Measurements from ENCODE around the gene RAF1.

Gene RAF1

DNA sequence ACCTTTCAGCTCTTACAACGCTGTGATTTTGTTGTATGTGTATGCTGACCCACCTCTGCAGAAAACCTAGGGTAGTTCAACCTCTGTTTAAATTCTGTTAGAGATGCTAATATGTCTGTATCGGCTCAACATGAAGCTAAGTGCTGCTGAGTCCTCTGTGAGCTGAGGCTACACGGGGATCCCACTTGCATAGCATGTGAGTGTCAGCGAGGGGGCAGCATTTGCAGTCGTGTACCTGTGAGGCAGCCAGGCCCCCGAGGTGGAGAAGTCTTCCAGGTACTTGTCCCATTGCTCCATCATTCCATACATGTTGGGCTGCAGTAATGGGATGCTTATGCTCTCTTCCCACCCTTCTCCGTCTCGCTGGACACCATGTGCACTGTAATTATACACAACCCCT lies 122.3 kb downstream of the RAF1 start:
- TF ChIP-seq, protein P1, sequence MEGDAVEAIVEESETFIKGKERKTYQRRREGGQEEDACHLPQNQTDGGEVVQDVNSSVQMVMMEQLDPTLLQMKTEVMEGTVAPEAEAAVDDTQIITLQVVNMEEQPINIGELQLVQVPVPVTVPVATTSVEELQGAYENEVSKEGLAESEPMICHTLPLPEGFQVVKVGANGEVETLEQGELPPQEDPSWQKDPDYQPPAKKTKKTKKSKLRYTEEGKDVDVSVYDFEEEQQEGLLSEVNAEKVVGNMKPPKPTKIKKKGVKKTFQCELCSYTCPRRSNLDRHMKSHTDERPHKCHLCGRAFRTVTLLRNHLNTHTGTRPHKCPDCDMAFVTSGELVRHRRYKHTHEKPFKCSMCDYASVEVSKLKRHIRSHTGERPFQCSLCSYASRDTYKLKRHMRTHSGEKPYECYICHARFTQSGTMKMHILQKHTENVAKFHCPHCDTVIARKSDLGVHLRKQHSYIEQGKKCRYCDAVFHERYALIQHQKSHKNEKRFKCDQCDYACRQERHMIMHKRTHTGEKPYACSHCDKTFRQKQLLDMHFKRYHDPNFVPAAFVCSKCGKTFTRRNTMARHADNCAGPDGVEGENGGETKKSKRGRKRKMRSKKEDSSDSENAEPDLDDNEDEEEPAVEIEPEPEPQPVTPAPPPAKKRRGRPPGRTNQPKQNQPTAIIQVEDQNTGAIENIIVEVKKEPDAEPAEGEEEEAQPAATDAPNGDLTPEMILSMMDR (IDR thresholded peaks at IDR 0.05): no peak

DNA sequence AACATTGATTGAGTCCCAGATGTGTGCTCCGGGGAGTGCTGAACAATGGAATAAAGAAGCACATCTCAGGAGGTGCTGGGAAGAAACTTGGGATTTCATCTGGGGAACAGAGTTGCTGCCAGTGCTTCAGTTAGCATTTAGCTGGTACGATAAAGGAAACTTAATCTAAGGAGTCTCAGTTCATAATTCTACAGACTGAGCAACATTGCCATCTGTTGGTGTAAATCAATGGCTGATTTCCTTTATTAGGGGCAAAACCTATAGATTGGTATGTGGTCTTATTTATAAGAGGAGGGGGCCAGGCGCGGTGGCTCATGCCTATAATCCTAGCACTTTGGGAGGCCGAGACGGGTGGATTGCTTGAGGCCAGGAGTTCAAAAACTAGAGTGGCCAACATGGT lies 127.5 kb downstream of the RAF1 start:
- TF ChIP-seq, protein P1 (IDR thresholded peaks at IDR 0.05): no peak

Measured in LNCAP (cell line).